ENCODE measurements around the gene SNX1.

DNA sequence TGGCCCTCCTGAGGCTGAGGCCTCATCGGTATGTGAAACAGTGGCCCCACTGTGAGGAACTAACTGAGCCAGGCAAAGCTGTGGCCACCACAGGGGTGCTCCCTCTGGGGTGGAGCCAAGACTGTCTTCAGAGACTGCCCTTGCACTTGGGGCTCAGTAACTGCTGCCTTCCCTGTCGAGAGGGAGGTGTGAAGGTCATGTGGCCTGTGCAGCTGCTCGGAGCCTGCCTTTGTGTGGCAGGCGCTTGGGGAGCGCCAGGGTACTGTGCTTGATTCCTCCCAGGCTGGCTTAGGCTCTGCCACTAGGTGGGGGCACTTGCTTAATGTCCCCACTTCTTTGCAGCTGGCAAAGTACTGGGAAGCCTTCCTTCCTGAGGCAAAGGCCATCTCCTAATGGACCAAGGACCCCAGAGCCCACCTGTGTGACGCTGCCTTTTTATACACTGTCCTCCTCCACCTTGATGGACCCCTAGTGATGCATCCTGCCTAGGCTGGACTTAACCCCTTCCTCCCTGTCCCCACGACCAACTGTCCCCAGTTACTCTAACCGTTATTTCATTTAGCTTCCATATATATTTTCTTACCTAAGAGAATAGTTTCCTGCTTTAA lies 41.5 kb downstream of the SNX1 start:
- TF ChIP-seq CTCF (IDR thresholded peaks at IDR 0.05) (no peak), POLR2A (IDR thresholded peaks at IDR 0.05) (no peak)
